SK-N-SH treated with all-trans-retinoic acid at 6 μM for 48 hours (cell line): ENCODE results near the gene SDC4.

ENCODE experiments used
- ATAC-seq: fragments of 200-7000 bp; cut with Tn5 transposase; 3 replicates; pipeline ENCODE4 v1.9.1; 2020; ENCODE audit warnings: mild to moderate bottlenecking, moderate library complexity
- ARNTL ChIP-seq: fragments of 450-650 bp; formaldehyde crosslinking; IDR thresholded peaks from 2 replicates; pipeline ENCODE4 v1.5.0; 2020; ENCODE audit warnings: low read depth, mild to moderate bottlenecking, moderate library complexity, borderline replicate concordance
- BACH2 ChIP-seq: fragments of 250-450 bp; sonication (Bioruptor Pico); IDR thresholded peaks from 2 replicates; pipeline ENCODE4 v1.9.0; 2021; ENCODE audit warnings: mild to moderate bottlenecking, borderline replicate concordance
- CREB5 ChIP-seq: fragments of 250-450 bp; sonication (Bioruptor Pico); IDR thresholded peaks from 2 replicates; pipeline ENCODE4 v1.5.1; 2020; ENCODE audit warnings: low read depth, mild to moderate bottlenecking, moderate library complexity
- CSDC2 ChIP-seq: fragments of 250-450 bp; sonication (Bioruptor Pico); IDR thresholded peaks from 2 replicates; pipeline ENCODE4 v1.5.0; 2020; ENCODE audit warnings: mild to moderate bottlenecking, moderate library complexity
- CSRNP3 ChIP-seq: fragments of 250-450 bp; sonication (Bioruptor Pico); IDR thresholded peaks from 2 replicates; pipeline ENCODE4 v1.5.1; 2021; ENCODE audit warnings: mild to moderate bottlenecking, moderate library complexity
- ESRRG ChIP-seq: fragments of 250-450 bp; sonication (Bioruptor Pico); IDR thresholded peaks from 2 replicates; pipeline ENCODE4 v1.6.1; 2021; ENCODE audit warnings: mild to moderate bottlenecking
- GLIS3 ChIP-seq: fragments of 250-450 bp; sonication (Bioruptor Pico); IDR thresholded peaks from 2 replicates; pipeline ENCODE4 v1.5.0; 2020; ENCODE audit warnings: mild to moderate bottlenecking, moderate library complexity
- ISL1 ChIP-seq: fragments of 250-450 bp; sonication (Bioruptor Pico); IDR thresholded peaks from 2 replicates; pipeline ENCODE4 v2.1.2; 2022; ENCODE audit warnings: mild to moderate bottlenecking, moderate library complexity
- OSR1 ChIP-seq: fragments of 250-450 bp; sonication (Bioruptor Pico); IDR thresholded peaks from 2 replicates; pipeline ENCODE4 v1.8.0; 2022; ENCODE audit warnings: moderate library complexity, mild to moderate bottlenecking, inconsistent platforms
- PATZ1 ChIP-seq: fragments of 250-450 bp; sonication (Bioruptor Pico); IDR thresholded peaks from 2 replicates; pipeline ENCODE4 v1.8.0; 2020; ENCODE audit warnings: mild to moderate bottlenecking, moderate library complexity, borderline replicate concordance
- RARB ChIP-seq: fragments of 250-450 bp; sonication (Bioruptor Pico); IDR thresholded peaks from 2 replicates; pipeline ENCODE4 v1.8.0; 2021; ENCODE audit warnings: mild to moderate bottlenecking, moderate library complexity
- SNAI2 ChIP-seq: fragments of 250-450 bp; sonication (Bioruptor Pico); IDR thresholded peaks from 2 replicates; pipeline ENCODE4 v1.5.0; 2020; ENCODE audit warnings: mild to moderate bottlenecking, moderate library complexity
- TCF4 ChIP-seq: fragments of 250-450 bp; sonication (Bioruptor Pico); IDR thresholded peaks from 2 replicates; pipeline ENCODE4 v1.8.0; 2021; ENCODE audit warnings: mild to moderate bottlenecking, moderate library complexity, borderline replicate concordance
- TOX ChIP-seq: fragments of 250-450 bp; sonication (Bioruptor Pico); IDR thresholded peaks from 2 replicates; pipeline ENCODE4 v1.8.0; 2021; ENCODE audit warnings: mild to moderate bottlenecking, moderate library complexity, borderline replicate concordance
- TSHZ2 ChIP-seq: fragments of 250-450 bp; sonication (Bioruptor Pico); IDR thresholded peaks from 2 replicates; pipeline ENCODE4 v1.5.0; 2020; ENCODE audit warnings: mild to moderate bottlenecking, moderate library complexity
- ZC3H10 ChIP-seq: fragments of 250-450 bp; sonication (Bioruptor Pico); IDR thresholded peaks from 2 replicates; pipeline ENCODE4 v1.5.1; 2021; ENCODE audit warnings: mild to moderate bottlenecking, moderate library complexity
- ZFP3 ChIP-seq: fragments of 250-450 bp; sonication (Bioruptor Pico); IDR thresholded peaks from 2 replicates; pipeline ENCODE4 v1.5.0; 2020; ENCODE audit warnings: mild to moderate bottlenecking, moderate library complexity
- ZNF565 ChIP-seq: fragments of 450-650 bp; formaldehyde crosslinking; conservative IDR thresholded peaks from 2 replicates; pipeline ENCODE4 v1.5.0; 2020; ENCODE audit warnings: low read depth, mild to moderate bottlenecking, moderate library complexity
- ZNF70 ChIP-seq: fragments of 450-650 bp; formaldehyde crosslinking; IDR thresholded peaks from 2 replicates; pipeline ENCODE4 v1.5.0; 2020; ENCODE audit warnings: mild to moderate bottlenecking, moderate library complexity
- ZNF8 ChIP-seq: fragments of 450-650 bp; formaldehyde crosslinking; IDR thresholded peaks from 2 replicates; pipeline ENCODE4 v1.5.0; 2020; ENCODE audit warnings: mild to moderate bottlenecking, moderate library complexity
- TF ChIP-seq, protein P1 (sequence below): fragments of 250-450 bp; sonication (Bioruptor Pico); IDR thresholded peaks from 2 replicates; pipeline ENCODE4 v1.8.0; 2021; ENCODE audit warnings: low read depth, mild to moderate bottlenecking, moderate library complexity, borderline replicate concordance

SDC4 gene

GRCh38 chr20:45387274-45387673, 39.0 kb upstream of the SDC4 start:
- no peak for ATAC-seq
- TF ChIP-seq CSRNP3 (no peak), ZNF8 (CRISPR knock-in tag) (no peak), ZNF565 (no peak), RARB (no peak), BACH2 (CRISPR knock-in tag) (no peak), ISL1 (CRISPR knock-in tag) (no peak), ZFP3 (CRISPR knock-in tag) (no peak), CSDC2 (no peak), ZC3H10 (CRISPR knock-in tag) (no peak), ARNTL (CRISPR knock-in tag) (no peak), TOX (CRISPR knock-in tag) (no peak), SNAI2 (CRISPR knock-in tag) (no peak), OSR1 (CRISPR knock-in tag) (no peak), PATZ1 (no peak), ZNF70 (CRISPR knock-in tag) (no peak), GLIS3 (CRISPR knock-in tag) (no peak), TSHZ2 (CRISPR knock-in tag) (no peak), CREB5 (no peak), ESRRG (CRISPR knock-in tag) (no peak)

DNA sequence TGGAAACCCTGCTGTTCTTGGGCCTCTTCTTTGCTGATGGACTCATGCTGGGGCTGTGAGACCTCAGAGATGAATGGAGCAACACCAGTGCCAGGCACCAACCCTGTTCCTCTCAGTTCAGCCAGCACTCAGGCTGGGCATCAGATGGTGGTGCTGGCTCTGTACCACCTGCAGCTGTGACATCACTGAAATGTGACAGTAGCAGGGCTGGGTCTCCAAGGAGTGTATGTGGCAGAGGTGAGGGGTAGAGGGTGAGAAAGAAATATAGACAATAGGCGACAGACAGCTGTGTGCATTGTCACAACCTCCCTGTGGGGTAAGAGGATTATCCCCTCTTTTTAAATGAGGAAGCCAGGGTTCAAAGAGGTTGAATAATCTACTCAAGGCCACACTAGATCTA, 30.0 kb upstream of the SDC4 start, which contains the start of gene TP53TG5:
TSS of gene TP53TG5 (minus strand) at position 135 of the 400 bp plus-strand sequence. CDS start at position 46, 89 bp downstream.
- no peak for ATAC-seq
- no peak for TF ChIP-seq ISL1 (CRISPR knock-in tag)
- no peak for TF ChIP-seq OSR1 (CRISPR knock-in tag)
- no peak for TF ChIP-seq ZNF70 (CRISPR knock-in tag)
- TF ChIP-seq BACH2 (CRISPR knock-in tag): no peak
- no peak for TF ChIP-seq CREB5
- no peak for TF ChIP-seq GLIS3 (CRISPR knock-in tag)
- TF ChIP-seq TCF4 (CRISPR knock-in tag): no peak
- TF ChIP-seq TOX (CRISPR knock-in tag): no peak

GRCh38 chr20:45377269-45377668, 29.0 kb upstream of the SDC4 start:
- no peak for ATAC-seq
- TF ChIP-seq CREB5 (no peak), GLIS3 (CRISPR knock-in tag) (no peak)
- TF ChIP-seq, protein P1, sequence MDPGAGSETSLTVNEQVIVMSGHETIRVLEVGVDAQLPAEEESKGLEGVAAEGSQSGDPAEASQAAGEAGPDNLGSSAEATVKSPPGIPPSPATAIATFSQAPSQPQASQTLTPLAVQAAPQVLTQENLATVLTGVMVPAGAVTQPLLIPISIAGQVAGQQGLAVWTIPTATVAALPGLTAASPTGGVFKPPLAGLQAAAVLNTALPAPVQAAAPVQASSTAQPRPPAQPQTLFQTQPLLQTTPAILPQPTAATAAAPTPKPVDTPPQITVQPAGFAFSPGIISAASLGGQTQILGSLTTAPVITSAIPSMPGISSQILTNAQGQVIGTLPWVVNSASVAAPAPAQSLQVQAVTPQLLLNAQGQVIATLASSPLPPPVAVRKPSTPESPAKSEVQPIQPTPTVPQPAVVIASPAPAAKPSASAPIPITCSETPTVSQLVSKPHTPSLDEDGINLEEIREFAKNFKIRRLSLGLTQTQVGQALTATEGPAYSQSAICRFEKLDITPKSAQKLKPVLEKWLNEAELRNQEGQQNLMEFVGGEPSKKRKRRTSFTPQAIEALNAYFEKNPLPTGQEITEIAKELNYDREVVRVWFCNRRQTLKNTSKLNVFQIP (CRISPR knock-in tag): no peak
